Retina (tissue), 1 donor: Measurements from ENCODE around the gene CENPO.
"Not testable (repeated sequence)": the region's sequence is repeated elsewhere in the genome, so short reads cannot be mapped to it uniquely, and the experiment has no call there.

Experiments
- DNase-seq: peaks from one replicate; pipeline ENCODE4 v3.0.0-alpha.2; 2016

The CENPO gene

DNA sequence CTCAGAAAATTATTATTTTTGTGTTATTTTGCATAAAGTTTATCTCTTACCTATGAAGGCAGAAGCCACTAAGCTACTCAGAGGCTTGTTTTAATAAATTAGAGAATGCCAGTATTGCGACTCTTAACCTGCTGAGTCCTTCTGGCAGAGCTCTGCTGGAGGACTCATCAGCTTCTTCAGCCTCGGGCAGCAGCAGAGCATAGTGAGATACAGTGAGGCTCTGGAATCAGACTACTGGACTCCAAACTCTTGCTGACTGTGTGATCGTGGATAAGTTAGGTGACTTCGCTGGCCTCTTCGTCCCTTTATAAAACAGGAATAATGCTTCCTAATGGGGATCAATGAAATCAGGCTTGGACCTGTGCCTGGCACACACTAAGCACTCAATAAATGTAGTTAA, 1.8 kb upstream of the CENPO start:
- DNase-seq, result no peak

DNA sequence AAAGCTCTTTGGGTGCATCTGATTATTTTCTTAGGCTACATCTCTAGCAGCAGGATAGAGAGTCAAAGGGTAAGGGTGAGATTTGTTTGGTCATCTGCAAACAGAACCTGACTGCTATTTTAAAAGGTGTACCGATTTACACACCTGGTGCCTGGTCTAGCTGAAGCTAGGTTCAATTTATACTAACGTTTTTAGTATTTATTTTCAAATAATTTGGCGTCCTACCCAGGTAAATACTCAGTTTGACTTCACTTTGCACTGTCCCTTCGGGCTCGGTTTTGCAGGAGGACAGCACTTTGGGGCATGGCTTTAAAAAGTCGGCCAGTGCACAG, 717 bp upstream of the CENPO start:
- no peak for DNase-seq

DNA sequence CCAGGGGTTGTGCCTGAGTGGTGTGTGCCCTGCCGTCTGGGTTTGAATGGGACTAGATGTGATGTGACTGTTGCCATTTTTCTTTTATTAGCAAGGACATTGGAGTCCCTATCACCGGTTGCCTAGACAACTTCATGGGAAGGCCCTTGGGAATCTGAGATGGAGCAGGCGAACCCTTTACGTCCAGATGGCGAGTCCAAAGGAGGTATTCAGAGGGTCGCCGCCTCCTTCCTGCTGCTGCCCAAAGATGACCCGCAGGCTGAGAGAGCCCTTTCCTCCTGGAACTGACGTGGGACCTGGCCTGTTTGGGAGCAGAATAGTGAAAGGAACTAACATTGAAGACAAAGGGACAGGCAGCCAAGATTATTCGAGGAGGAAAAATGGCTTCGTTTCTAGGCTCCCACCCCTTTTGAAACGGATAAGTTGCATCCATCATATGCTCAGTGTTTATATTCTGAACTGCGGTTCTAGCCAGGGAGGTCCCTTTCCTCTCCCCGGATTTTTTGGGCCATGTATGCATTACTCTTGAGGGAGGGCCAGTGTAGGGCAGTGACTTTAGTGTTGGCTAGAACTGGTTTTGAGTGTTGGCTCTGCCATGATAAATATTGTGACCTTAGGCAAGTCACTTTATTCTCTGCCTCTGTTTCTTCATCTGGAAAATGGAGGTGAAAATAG, 673 bp downstream of the CENPO start:
- no peak for DNase-seq

DNA sequence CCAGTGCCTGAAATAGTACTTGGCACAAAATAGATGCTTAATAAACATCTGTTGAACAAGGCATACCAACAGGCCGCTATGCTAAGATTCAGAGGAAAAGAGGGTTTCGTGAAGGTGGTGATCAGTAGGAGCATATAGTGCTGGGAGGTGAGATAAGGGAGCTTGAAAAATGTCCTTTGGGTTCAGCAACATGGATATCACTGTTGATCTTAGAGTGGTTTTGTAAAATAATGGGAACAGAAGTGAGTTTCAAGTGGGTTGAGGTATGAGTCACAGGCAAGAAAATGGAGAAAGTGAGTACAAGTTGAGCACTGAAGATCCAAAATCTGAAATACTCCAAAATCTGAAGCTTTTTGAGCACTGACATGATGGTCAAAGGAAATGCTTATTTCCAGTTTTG, 4.4 kb downstream of the CENPO start:
- no peak for DNase-seq

DNA sequence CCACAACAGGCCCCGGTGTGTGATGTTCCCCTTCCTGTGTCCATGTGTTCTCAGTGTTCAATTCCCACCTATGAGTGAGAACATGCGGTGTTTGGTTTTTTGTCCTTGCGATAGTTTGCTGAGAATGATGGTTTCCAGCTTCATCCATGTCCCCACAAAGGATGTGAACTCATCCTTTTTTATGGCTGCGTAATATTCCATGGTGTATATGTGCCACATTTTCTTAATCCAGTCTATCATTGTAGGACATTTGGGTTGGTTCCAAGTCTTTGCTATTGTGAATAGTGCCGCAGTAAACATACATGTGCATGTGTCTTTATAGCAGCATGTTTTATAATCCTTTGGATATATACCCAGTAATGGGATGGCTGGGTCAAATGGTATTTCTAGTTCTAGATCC, 7.3 kb downstream of the CENPO start:
- not testable (repeated sequence) for DNase-seq

DNA sequence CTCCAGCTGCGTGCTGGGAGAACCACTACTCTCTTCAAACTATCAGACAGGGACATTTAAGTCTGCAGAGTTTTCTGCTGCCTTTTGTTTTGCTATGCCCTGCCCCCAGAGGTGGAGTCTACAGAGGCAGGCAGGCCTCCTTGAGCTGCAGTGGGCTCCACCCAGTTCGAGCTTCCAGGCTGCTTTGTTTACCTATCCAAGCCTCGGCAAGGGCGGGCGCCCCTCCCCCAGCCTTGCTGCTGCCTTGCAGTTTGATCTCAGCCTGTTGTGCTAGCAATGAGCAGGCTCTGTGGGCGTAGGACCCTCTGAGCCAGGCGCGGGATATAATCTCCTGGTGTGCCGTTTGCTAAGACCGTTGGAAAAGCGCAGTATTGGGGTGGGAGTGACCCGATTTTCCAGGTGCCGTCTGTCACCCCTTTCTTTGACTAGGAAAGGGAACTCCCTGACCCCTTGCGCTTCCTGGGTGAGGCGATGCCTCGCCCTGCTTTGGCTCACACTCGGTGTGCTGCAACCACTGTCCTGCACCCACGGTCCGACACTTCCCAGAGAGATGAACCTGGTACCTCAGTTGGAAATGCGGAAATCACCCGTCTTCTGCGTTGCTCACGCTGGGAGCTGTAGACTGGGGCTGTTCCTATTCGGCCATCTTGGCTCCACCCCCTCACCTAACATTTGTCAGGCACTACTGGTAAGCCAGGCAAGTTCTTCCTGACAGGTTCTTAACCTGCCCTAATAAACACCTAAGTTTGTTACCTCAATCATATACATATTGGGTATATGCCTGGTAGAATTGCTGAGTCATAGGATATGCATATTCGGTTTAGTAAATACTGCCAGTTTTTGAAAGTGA, 12.8 kb downstream of the CENPO start:
- DNase-seq, result not testable (repeated sequence)

- no peak for DNase-seq
These were observed 13.4 kb downstream of the CENPO start for GRCh38 chr2:24806661-24807036.

DNA sequence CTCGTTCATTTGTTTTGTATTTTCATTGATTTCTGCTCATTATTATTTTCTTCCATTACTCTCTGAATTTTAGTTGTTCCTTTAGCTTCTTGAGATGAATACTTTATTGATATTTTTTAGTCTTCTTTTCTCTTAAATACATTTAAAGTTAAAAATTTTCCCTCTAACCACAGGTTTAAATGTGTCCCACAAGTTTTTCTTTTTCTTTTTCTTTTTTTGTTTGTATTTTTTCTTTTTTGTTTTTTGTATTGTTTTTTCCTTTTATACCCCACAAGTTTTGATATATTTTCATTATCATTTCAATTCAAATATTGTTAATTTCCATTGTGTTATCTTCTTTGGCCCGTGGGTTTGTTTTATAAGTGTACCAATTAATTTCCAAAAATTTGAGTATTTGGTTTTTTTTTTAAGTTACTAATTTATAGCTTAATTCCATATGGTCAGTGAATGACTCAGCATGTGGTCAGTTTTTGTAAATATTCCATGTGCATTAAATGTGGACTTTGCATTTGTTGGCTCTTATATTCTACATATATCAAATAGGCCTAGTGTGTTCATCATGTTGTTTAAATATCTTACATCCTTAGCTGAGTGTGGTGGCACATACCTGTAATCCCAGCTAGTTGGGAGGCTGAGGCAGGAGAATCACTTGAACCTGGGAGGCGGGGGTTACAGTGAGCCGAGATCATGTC, 16.2 kb downstream of the CENPO start:
- no peak for DNase-seq

GRCh38 chr2:24813691-24814137, 20.5 kb downstream of the CENPO start:
- DNase-seq, result no peak

GRCh38 chr2:24814516-24814915, 21.3 kb downstream of the CENPO start:
- DNase-seq, result no peak

GRCh38 chr2:24815171-24815570, 21.9 kb downstream of the CENPO start:
- no peak for DNase-seq

DNA sequence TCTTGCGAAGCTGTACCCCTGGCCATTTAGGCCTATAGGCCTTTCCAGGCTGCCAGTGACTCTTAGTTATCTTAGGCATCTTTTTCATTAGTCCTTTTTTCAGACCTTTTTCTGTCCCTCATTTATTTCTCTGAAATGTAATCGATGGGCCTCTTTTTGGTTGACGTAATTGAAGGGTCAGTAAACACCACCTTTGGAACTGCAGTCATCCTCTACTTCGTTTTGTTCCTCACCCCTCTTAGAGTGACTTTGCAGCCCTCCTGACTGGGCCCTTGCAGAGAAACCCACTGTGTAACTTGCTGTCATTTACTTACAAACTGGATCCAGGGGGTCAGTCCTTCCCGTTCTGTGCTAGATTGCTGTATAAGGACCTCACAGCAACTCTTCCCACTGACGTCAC, 23.2 kb downstream of the CENPO start:
- DNase-seq, result no peak

GRCh38 chr2:24816884-24817283, 23.7 kb downstream of the CENPO start:
- no peak for DNase-seq

GRCh38 chr2:24818721-24819167, 25.5 kb downstream of the CENPO start:
- DNase-seq, result no peak

- no peak for DNase-seq
These were observed 26.4 kb downstream of the CENPO start for GRCh38 chr2:24819442-24820174.

- no peak for DNase-seq
These were observed 26.9 kb downstream of the CENPO start for GRCh38 chr2:24820175-24820513.

DNA sequence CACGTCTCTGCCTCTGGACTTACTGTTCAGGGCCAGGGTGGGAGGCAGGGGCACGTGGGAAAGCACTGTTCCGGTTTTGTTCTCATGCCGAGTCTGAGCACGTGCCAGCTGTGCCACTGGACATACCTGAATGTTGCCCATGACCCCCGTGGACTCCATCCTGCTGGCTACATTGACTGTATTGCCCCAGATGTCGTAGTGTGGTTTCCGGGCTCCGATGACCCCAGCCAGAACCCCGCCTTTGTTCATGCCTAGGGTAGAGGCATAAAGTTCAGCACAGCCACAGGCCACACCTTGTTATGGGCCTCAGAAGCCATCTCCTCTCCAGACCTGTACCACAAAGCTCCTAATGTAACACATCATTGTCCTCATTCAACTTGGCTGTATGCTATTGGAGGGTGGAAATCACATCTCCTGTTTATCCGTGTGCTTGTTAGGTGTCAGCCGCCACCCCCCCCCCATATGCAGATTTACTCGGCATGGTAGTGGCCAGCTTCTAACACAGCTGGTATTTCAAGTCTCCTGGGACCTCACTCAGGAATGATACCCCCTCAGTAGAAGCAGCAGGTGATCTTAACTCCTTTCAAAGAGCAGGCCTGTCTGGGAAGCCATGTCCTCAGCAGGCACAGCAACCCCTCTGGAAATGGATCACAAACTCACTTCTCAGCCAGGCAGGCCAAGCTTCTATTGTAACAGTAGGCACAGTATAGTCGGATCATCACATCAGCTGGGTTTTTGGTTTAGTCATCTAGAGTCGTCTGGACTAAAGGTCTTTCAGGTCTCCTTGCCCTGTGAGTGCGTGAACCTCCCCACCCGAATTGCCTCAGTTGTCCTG, 27.6 kb downstream of the CENPO start:
- no peak for DNase-seq

DNA sequence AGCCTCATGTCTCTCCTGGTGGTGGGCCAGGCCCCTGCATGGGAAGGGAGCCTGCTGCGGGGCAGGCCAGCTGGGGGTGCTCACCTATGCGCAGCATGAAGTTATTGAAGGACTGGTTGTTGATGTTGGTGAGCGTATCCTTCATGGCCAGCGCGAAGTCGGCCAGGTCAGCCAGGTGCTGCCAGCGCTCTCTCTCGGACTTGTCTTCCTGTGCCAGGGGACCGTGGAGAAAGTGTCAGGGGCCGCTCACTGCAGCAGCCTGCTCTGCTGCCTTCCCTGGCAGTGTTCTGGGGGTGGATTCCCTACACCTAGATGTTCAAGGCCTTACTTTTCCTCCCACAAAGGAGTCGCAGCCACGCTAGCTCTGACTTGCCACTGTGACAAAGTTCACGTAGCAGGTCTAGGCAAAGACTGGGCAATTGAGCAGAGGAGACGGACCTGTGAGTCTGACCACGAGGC, 28.2 kb downstream of the CENPO start:
- DNase-seq, result no peak

- DNase-seq, result peak; percentile 20
These were observed 29.0 kb downstream of the CENPO start for GRCh38 chr2:24822049-24822706.

GRCh38 chr2:24824071-24824588, 30.9 kb downstream of the CENPO start:
- no peak for DNase-seq
